Measurements from ENCODE around the gene NSG1. TPM values are rescaled to one million over a fixed set of nuclear protein-coding genes. Genes with fewer than 3 reads are reported as not detected.

NSG1 gene
- total and polyA plus RNA-seq, 3 donors from 2014 or later, result 27.5 to 67.2 (median 30.0) TPM

DNA sequence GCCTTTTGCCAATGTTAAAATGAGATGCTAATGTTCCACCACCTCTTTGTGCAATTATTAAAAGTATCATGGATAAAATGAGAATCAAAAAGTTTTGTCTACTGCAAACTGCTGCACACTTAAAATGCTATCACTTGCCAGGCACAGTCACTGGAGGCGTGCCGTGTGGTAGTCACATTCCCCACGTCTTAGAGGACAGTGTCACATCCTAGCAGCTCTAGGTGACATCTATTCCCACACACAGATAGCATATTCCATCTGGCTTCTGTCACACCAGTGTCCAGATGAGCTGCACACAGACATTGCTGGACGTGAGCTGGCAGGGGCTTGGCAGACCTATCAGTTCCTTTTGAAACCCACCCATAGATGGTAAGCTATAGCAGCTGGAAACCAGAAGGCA lies 47.0 kb downstream of the NSG1 start:
- TF ChIP-seq POLR2A (IDR thresholded peaks at IDR 0.05), result no peak
- TF ChIP-seq, protein P1, sequence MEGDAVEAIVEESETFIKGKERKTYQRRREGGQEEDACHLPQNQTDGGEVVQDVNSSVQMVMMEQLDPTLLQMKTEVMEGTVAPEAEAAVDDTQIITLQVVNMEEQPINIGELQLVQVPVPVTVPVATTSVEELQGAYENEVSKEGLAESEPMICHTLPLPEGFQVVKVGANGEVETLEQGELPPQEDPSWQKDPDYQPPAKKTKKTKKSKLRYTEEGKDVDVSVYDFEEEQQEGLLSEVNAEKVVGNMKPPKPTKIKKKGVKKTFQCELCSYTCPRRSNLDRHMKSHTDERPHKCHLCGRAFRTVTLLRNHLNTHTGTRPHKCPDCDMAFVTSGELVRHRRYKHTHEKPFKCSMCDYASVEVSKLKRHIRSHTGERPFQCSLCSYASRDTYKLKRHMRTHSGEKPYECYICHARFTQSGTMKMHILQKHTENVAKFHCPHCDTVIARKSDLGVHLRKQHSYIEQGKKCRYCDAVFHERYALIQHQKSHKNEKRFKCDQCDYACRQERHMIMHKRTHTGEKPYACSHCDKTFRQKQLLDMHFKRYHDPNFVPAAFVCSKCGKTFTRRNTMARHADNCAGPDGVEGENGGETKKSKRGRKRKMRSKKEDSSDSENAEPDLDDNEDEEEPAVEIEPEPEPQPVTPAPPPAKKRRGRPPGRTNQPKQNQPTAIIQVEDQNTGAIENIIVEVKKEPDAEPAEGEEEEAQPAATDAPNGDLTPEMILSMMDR (IDR thresholded peaks at IDR 0.05), result no peak
- Histone ChIP-seq H3K4me1 (no peaks in the 10 kb centered on the region), H3K9me3 (no peaks in the 10 kb centered on the region), H3K36me3 (ENCODE audit: low read depth, missing control alignments) (no peaks in the 10 kb centered on the region), H3K27ac (no peak overlapping the region), H3K27me3 (no peaks in the 10 kb centered on the region), H3K4me3 (no peak overlapping the region)
- DNase-seq, result no peak
- intact Hi-C loops (cut with DNase I; ENCODE audit: low total_unique reads), result no loop called here
- 63 to 87% methylated on average over 4 of the region's 4 CpGs for WGBS, 2 donors

DNA sequence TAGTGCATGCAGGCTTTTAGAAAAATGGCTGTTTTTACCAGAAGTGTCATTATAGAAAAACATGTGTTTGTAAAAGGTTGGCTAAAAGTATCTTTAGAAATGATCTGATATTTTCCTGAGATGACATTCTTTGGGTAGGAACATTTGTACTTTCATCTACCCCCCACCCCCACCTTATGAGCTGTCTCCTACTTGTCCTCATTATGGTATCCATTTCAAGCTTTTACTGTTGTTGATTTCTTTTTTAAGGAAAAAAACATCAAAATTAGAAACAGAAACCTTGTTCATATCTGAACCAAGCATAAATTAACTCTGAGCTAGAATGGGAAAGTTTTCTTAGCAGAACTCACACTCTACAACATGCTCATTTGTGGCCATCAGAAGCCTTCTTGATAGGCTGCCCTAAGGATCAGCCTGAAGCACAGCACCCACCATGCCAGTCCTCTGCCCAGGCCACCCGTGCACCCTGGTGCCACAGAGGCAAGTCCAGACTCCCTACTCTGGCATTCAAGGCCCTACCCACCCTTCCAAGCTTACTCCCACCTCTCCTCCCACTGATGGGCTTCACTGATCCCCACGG lies 49.4 kb downstream of the NSG1 start:
- 82 to 91% methylated on average over 2 of the region's 2 CpGs for WGBS, 2 donors
- intact Hi-C loops (cut with DNase I; ENCODE audit: low total_unique reads), result no loop called here

DNA sequence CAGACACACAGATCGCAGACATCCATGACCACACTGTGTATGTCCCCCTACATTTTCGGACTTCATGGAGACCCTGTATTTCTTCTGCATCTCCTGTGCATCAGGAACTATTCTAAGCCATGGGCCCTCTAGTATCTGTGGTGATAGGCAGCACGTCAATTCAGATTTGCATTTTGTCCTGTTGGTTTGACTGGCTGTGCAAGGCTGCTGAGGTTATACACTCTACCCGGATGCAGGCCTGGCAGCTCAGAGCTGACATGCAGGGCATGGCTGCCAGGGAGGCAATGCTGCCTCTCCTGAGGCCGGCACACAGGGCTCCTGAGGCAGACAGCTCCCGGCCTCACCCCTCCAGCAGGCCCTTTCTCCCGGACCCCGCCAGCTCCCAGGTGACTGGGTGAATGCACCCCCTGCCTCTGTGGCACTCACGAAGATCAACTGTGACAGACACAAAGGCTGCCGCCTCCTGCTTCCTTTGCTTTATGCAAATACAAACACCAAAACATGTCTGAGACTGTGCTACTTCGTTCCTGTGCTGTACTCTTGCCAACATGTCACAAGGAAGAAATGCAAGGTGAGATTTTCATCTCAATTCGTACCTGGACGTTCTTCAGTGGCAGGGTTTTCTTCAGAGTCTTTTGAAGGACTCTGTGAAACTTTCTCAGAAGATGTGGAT lies 51.0 kb downstream of the NSG1 start:
- no peaks in the 10 kb centered on the region for H3K9me3 ChIP-seq
- no peaks in the 10 kb centered on the region for H3K36me3 ChIP-seq (ENCODE audit: low read depth, missing control alignments)
- intact Hi-C loops (cut with DNase I; ENCODE audit: low total_unique reads), result no loop called here
- H3K4me1 ChIP-seq, result no peaks in the 10 kb centered on the region
- no peak overlapping the region for H3K27ac ChIP-seq
- no peaks in the 10 kb centered on the region for H3K27me3 ChIP-seq
- 94 to 97% methylated on average over 13 of the region's 13 CpGs for WGBS, 2 donors
- H3K4me3 ChIP-seq, result no peak overlapping the region
- DNase-seq, result no peak
- TF ChIP-seq POLR2A (IDR thresholded peaks at IDR 0.05), result no peak
- TF ChIP-seq, protein P1 (IDR thresholded peaks at IDR 0.05), result no peak

More for the DNA sequence above, 49.4 kb downstream of the NSG1 start:
- Histone ChIP-seq H3K4me1 (no peaks in the 10 kb centered on the region), H3K36me3 (ENCODE audit: low read depth, missing control alignments) (no peaks in the 10 kb centered on the region), H3K4me3 (no peak overlapping the region), H3K9me3 (no peaks in the 10 kb centered on the region), H3K27me3 (no peaks in the 10 kb centered on the region), H3K27ac (no peak overlapping the region)
- no peak for DNase-seq
- TF ChIP-seq POLR2A (IDR thresholded peaks at IDR 0.05), result no peak

DNA sequence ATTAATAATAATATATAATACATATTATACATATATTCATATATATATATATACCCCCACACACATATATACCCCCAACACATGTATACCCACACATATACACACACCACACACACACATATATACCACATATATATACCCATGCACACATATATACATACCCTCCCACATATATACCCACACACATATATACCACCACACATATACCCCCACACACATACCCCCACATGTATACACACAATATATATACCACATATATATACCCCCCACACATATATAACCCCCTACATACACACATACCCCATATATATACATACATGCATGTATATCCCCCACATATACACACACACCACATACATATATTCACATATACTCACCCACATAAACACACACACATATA lies 52.0 kb downstream of the NSG1 start:
- no peak for DNase-seq
- H3K36me3 ChIP-seq (ENCODE audit: low read depth, missing control alignments), result no peaks in the 10 kb centered on the region
- intact Hi-C loops (cut with DNase I; ENCODE audit: low total_unique reads), result no loop called here
- H3K9me3 ChIP-seq, result no peaks in the 10 kb centered on the region
- no peak for TF ChIP-seq POLR2A (IDR thresholded peaks at IDR 0.05)
- TF ChIP-seq, protein P1 (IDR thresholded peaks at IDR 0.05), result no peak
- H3K27ac ChIP-seq, result no peak overlapping the region
- no peaks in the 10 kb centered on the region for H3K4me1 ChIP-seq
- no peaks in the 10 kb centered on the region for H3K27me3 ChIP-seq
- H3K4me3 ChIP-seq, result no peak overlapping the region

DNA sequence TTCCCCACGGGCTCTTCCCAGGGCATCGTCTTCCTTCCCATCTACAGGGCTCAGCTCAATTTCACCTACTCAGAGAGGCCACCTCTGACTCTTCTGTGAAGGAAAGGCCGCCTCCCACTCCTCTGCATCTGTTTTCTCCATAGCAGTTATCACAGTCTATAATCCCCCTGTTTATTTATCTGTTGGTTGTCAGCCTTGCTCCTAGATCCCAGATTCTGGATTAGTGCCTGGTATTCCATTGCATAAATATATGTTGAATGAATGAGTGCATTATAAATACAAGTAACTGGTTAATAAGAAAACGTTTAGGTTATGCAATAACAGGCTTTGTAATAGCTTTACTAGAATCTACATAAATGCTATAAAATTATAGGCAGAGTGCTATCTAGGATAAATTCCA lies 52.9 kb downstream of the NSG1 start:
- TF ChIP-seq, protein P1 (IDR thresholded peaks at IDR 0.05), result no peak
- TF ChIP-seq POLR2A (IDR thresholded peaks at IDR 0.05), result no peak
- H3K9me3 ChIP-seq, result no peaks in the 10 kb centered on the region

More for the DNA sequence above, 52.9 kb downstream of the NSG1 start:
- Histone ChIP-seq H3K27me3 (no peaks in the 10 kb centered on the region), H3K4me1 (no peaks in the 10 kb centered on the region), H3K27ac (no peak overlapping the region), H3K4me3 (no peak overlapping the region), H3K36me3 (ENCODE audit: low read depth, missing control alignments) (no peaks in the 10 kb centered on the region)
- whole genome bisulfite sequencing, 2 donors, result 67 to 79% methylated on average over 2 to 4 of the region's 4 CpGs
- intact Hi-C loops (cut with DNase I; ENCODE audit: low total_unique reads), result no loop called here
- DNase-seq, result no peak
